ENCODE data around the gene FMO2.
"Not testable (repeated sequence)": the region's sequence is repeated elsewhere in the genome, so short reads cannot be mapped to it uniquely, and the experiment has no call there.

FMO2 gene

GRCh38 chr1:171220081-171220420 lies 35.0 kb downstream of the FMO2 start:
- DNase-seq, result no peak

- no peak for DNase-seq
Measured at GRCh38 chr1:171220581-171221054, 35.5 kb downstream of the FMO2 start.

GRCh38 chr1:171221665-171222591 lies 36.8 kb downstream of the FMO2 start:
- DNase-seq, result no peak

- DNase-seq, result no peak
Measured at GRCh38 chr1:171222936-171223335, 37.8 kb downstream of the FMO2 start.

- not testable (repeated sequence) for DNase-seq
Measured at GRCh38 chr1:171224257-171224656, 39.2 kb downstream of the FMO2 start.

GRCh38 chr1:171226747-171227370 lies 41.8 kb downstream of the FMO2 start:
- no peak for DNase-seq

- no peak for DNase-seq
Measured at GRCh38 chr1:171231326-171231725, 46.2 kb downstream of the FMO2 start.

- DNase-seq, result no peak
Measured at GRCh38 chr1:171233183-171233582, 48.1 kb downstream of the FMO2 start.

- DNase-seq, result not testable (repeated sequence)
Measured at GRCh38 chr1:171236231-171236630, 51.1 kb downstream of the FMO2 start.

- DNase-seq, result no peak
Measured at GRCh38 chr1:171243878-171244277, 58.8 kb downstream of the FMO2 start.

- DNase-seq, result no peak
Measured at GRCh38 chr1:171245458-171246064, 60.5 kb downstream of the FMO2 start.

- DNase-seq, result no peak
Measured at GRCh38 chr1:171247501-171247900, 62.4 kb downstream of the FMO2 start.

GRCh38 chr1:171248302-171248701 lies 63.2 kb downstream of the FMO2 start, which contains the start of gene FMO1:
Gene FMO1 (plus strand): TSS chr1:171248494. CDS start chr1:171258088, 9,594 bp downstream.
- no peak for DNase-seq

GRCh38 chr1:171248841-171249240 lies 63.7 kb downstream of the FMO2 start:
- no peak for DNase-seq

GRCh38 chr1:171250263-171250662 lies 65.2 kb downstream of the FMO2 start:
- DNase-seq, result no peak

GRCh38 chr1:171251042-171251951 lies 66.2 kb downstream of the FMO2 start:
- DNase-seq, result no peak

- no peak for DNase-seq
Measured at GRCh38 chr1:171251952-171252300, 66.8 kb downstream of the FMO2 start.

GRCh38 chr1:171252482-171252881 lies 67.4 kb downstream of the FMO2 start:
- no peak for DNase-seq

- DNase-seq, result no peak
Measured at GRCh38 chr1:171254859-171255258, 69.8 kb downstream of the FMO2 start.

- no peak for DNase-seq
Measured at GRCh38 chr1:171256940-171257606, 72.0 kb downstream of the FMO2 start.

- no peak for DNase-seq
Measured at GRCh38 chr1:171257607-171258076, 72.5 kb downstream of the FMO2 start.

- DNase-seq, result no peak
Measured at GRCh38 chr1:171258429-171258828, 73.3 kb downstream of the FMO2 start.

All from activated naive CD4-positive, alpha-beta T cell (primary cell).